ENCODE results near the gene RACGAP1. TPM values are rescaled to one million over a fixed set of nuclear protein-coding genes. Genes with fewer than 3 reads are reported as not detected.

The RACGAP1 gene
- total and polyA plus RNA-seq, 2 of the 4 experiments (the other 2 are of a cell fraction): 37.9 to 110 TPM

GRCh38 chr12:49972641-49973360, 52.5 kb downstream of the RACGAP1 start, which contains the start of gene AQP6:
AQP6 (plus strand) TSS chr12:49972947; CDS start chr12:49973174, 227 bp downstream.
- Histone ChIP-seq H3K4me2 (ENCODE audit: low read depth, low read length) (no peak within 1 kb of the TSS), H2BK120ac (ENCODE audit: low read depth, low read length) (no peak within 1 kb of the TSS), H2AK5ac (ENCODE audit: low read depth, low read length) (0 out of 2 replicates have a peak within 1 kb of the TSS, but pooled peaks have one; percentile 46), H3K79me1 (ENCODE audit: low read depth in 1 of 2, low read length in 2 of 2) (no peaks in the 10 kb centered on the region), H2BK15ac (ENCODE audit: low read depth, low read length) (no peak within 1 kb of the TSS), H3K4me1 (ENCODE audit: control insufficient read depth, insufficient read depth, low read length) (no peaks in the 10 kb centered on the region), H3K4ac (ENCODE audit: low read depth, low read length) (no peak within 1 kb of the TSS), H4K5ac (ENCODE audit: low read depth, low read length) (no peak within 1 kb of the TSS), H3K4me3 (ENCODE audit: insufficient read depth, low read depth, low read length) (no peak within 1 kb of the TSS), H3K9me3 (ENCODE audit: control insufficient read depth, insufficient read depth, low read length) (no peaks in the 10 kb centered on the region), H3K23ac (ENCODE audit: low read depth, low read length) (no peak within 1 kb of the TSS), H3K56ac (ENCODE audit: extremely low read depth, insufficient read depth, low read length) (no peak within 1 kb of the TSS), H3K14ac (replicated peaks; ENCODE audit: low read depth, low read length) (no peak within 1 kb of the TSS), H2AK9ac (replicated peaks; ENCODE audit: low read depth, low read length, poor library complexity) (peak within 1 kb of the TSS; percentile 65), H2BK5ac (ENCODE audit: low read depth, low read length, poor library complexity, severe bottlenecking) (no peak within 1 kb of the TSS), H3K9ac (ENCODE audit: low read depth, low read length) (no peak within 1 kb of the TSS), H4K91ac (ENCODE audit: insufficient read depth, low read depth, low read length) (no peak within 1 kb of the TSS), H3K27ac (ENCODE audit: insufficient read depth, low read length) (no peak within 1 kb of the TSS), H3K27me3 (ENCODE audit: control insufficient read depth, insufficient read depth, low read length) (peaks cover 47% of the 10 kb centered on the region), H3K18ac (ENCODE audit: low read depth, low read length) (no peak within 1 kb of the TSS), H2BK20ac (ENCODE audit: low read depth, low read length) (no peak within 1 kb of the TSS), H2AFZ (replicated peaks; ENCODE audit: low read length, poor library complexity) (peak within 1 kb of the TSS; percentile 21), H4K8ac (ENCODE audit: low read depth in 2 of 2, low read length in 2 of 2) (no peak within 1 kb of the TSS), H3K9me1 (ENCODE audit: insufficient read depth, low read length) (no peaks in the 10 kb centered on the region), H3K36me3 (ENCODE audit: control insufficient read depth, insufficient read depth, low read length) (no peaks in the 10 kb centered on the region), H4K20me1 (ENCODE audit: insufficient read depth, low read length) (no peaks in the 10 kb centered on the region)
- in situ Hi-C loops (cut with MboI; ENCODE audit: low sequenced_read_pairs): loop anchor here (5.0 to 10.0 kb wide), 2 partner anchors 84 to 202 kb away; partner anchors contain the start of gene ASIC1
- no TSS peak for BruUV-seq (replicated peaks)
- dilution Hi-C loops (cut with HindIII; ENCODE audit: low sequenced_read_pairs, unreplicated experiment): no loop called here
- ChIA-PET CTCF (interaction anchor here (1.0 kb wide), 1 partner anchor 98 kb away, joined by 3 read pairs; no protein-coding TSS in a partner anchor), POLR2A (ENCODE audit: unreplicated experiment) (no interaction called here)
- 78% methylated on average over 11 of the region's 18 CpGs; no CpG with 5 or more reads in 1 of the 2 experiments for WGBS, 2 experiments (ENCODE audit: extremely low coverage in 2 of 2, insufficient read length in 1 of 2)
- intact Hi-C loops (cut with micrococcal nuclease): no loop called here
- no peak for DNase-seq
- no peak for ATAC-seq (ENCODE audit: low read depth)
- TF ChIP-seq, protein P1, sequence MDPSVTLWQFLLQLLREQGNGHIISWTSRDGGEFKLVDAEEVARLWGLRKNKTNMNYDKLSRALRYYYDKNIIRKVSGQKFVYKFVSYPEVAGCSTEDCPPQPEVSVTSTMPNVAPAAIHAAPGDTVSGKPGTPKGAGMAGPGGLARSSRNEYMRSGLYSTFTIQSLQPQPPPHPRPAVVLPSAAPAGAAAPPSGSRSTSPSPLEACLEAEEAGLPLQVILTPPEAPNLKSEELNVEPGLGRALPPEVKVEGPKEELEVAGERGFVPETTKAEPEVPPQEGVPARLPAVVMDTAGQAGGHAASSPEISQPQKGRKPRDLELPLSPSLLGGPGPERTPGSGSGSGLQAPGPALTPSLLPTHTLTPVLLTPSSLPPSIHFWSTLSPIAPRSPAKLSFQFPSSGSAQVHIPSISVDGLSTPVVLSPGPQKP (IDR thresholded peaks at IDR 0.05; ENCODE audit: borderline replicate concordance, low read depth, low read length): no peak
- TF ChIP-seq POLR2A (IDR thresholded peaks at IDR 0.05; ENCODE audit: low read depth, low read length) (no peak), BHLHE40 (IDR thresholded peaks at IDR 0.05; ENCODE audit: low read depth, low read length) (no peak), CEBPB (IDR thresholded peaks at IDR 0.05; ENCODE audit: low read depth, low read length) (no peak), CHD1 (IDR thresholded peaks at IDR 0.05; ENCODE audit: low read depth, low read length) (no peak), RCOR1 (IDR thresholded peaks at IDR 0.05; ENCODE audit: insufficient replicate concordance, low read length) (no peak), MAZ (IDR thresholded peaks at IDR 0.05; ENCODE audit: borderline replicate concordance, low read depth, low read length) (no peak), NFE2L2 (IDR thresholded peaks at IDR 0.05; ENCODE audit: low read depth, low read length) (no peak), USF2 (IDR thresholded peaks at IDR 0.05; ENCODE audit: low read depth, low read length) (no peak), RAD21 (IDR thresholded peaks at IDR 0.05; ENCODE audit: low read length) (no peak), FOS (IDR thresholded peaks at IDR 0.05; ENCODE audit: low read depth, low read length) (no peak), MXI1 (IDR thresholded peaks at IDR 0.05; ENCODE audit: borderline replicate concordance, low read depth, low read length) (no peak), SMC3 (IDR thresholded peaks at IDR 0.05; ENCODE audit: low read depth, low read length) (no peak), RFX5 (IDR thresholded peaks at IDR 0.05; ENCODE audit: low read depth, low read length) (no peak)
- TF ChIP-seq, protein P2, sequence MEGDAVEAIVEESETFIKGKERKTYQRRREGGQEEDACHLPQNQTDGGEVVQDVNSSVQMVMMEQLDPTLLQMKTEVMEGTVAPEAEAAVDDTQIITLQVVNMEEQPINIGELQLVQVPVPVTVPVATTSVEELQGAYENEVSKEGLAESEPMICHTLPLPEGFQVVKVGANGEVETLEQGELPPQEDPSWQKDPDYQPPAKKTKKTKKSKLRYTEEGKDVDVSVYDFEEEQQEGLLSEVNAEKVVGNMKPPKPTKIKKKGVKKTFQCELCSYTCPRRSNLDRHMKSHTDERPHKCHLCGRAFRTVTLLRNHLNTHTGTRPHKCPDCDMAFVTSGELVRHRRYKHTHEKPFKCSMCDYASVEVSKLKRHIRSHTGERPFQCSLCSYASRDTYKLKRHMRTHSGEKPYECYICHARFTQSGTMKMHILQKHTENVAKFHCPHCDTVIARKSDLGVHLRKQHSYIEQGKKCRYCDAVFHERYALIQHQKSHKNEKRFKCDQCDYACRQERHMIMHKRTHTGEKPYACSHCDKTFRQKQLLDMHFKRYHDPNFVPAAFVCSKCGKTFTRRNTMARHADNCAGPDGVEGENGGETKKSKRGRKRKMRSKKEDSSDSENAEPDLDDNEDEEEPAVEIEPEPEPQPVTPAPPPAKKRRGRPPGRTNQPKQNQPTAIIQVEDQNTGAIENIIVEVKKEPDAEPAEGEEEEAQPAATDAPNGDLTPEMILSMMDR (conservative IDR thresholded peaks at IDR 0.05; ENCODE audit: low read depth, low read length): no peak

All from IMR-90 (cell line).